ENCODE results near the gene RPS19. TPM values are rescaled to one million over a fixed set of nuclear protein-coding genes. Genes with fewer than 3 reads are reported as not detected.

RPS19 gene
- total and polyA plus RNA-seq, 4 donors: 1,039 to 4,419 (median 1,839) TPM

DNA sequence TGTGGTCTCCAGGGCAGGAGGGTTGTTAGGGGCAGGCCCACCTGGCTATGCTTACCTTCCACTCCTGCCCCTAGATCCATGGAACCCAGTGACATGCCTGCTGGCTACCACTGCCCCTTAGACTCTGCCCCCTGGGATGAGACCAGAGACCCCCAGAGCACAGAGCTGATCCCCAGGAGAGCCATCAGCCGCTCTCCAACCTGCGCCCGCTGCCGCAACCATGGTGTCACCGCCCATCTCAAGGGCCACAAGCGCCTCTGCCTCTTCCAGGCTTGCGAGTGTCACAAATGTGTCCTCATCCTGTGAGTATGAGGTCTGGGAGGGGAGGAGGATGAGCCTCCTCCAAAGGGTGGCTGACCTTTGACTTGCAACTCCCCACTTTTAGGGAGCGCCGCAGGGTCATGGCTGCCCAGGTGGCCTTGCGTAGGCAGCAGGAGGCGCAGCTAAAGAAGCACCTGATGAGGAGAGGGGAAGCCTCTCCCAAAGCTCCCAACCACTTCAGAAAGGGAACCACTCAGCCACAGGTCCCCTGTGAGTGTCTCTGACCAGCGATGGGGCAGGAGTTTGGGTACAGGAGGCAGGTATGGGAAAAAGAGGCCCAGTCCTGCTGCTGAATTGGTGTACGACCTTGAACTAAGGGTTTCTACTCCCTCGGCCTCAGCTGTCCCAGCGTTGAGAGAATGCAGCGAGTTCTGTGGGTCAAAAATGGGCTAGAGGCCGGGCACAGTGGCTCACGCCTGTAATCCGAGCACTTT, 12.5 kb upstream of the RPS19 start:
- Histone ChIP-seq H3K27ac (ENCODE audit: low read depth in 1 of 2, low read length in 1 of 2) (no peak overlapping the region), H3K4me3 (no peak overlapping the region), H3K27me3 (ENCODE audit: control insufficient read depth in 3 of 3, insufficient read depth in 3 of 3, low read length in 2 of 3) (peaks cover 0 to 8% (median under 1%) of the 10 kb centered on the region in 3 donors), H3K9ac (ENCODE audit: insufficient read depth in 1 of 2, low read length in 2 of 2) (no peak overlapping the region), H3K4me1 (ENCODE audit: control insufficient read depth in 5 of 5, insufficient read depth in 5 of 5, low read length in 5 of 5) (no peaks in the 10 kb centered on the region), H3K9me3 (ENCODE audit: control insufficient read depth in 4 of 4, insufficient read depth in 3 of 4, low read length in 3 of 4) (peaks cover 0 to 3% (median 0%) of the 10 kb centered on the region in 4 donors), H3K36me3 (ENCODE audit: control insufficient read depth in 4 of 4, insufficient read depth in 4 of 4, low read length in 4 of 4) (no peaks in the 10 kb centered on the region)
- 91 to 92% methylated on average over 19 of the region's 19 CpGs for WGBS, 2 donors
- TF ChIP-seq, protein P1, sequence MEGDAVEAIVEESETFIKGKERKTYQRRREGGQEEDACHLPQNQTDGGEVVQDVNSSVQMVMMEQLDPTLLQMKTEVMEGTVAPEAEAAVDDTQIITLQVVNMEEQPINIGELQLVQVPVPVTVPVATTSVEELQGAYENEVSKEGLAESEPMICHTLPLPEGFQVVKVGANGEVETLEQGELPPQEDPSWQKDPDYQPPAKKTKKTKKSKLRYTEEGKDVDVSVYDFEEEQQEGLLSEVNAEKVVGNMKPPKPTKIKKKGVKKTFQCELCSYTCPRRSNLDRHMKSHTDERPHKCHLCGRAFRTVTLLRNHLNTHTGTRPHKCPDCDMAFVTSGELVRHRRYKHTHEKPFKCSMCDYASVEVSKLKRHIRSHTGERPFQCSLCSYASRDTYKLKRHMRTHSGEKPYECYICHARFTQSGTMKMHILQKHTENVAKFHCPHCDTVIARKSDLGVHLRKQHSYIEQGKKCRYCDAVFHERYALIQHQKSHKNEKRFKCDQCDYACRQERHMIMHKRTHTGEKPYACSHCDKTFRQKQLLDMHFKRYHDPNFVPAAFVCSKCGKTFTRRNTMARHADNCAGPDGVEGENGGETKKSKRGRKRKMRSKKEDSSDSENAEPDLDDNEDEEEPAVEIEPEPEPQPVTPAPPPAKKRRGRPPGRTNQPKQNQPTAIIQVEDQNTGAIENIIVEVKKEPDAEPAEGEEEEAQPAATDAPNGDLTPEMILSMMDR (IDR thresholded peaks at IDR 0.05; ENCODE audit: control extremely low read depth, extremely low read depth): no peak
- no peak for DNase-seq
- ATAC-seq (ENCODE audit: insufficient read depth, low FRiP score): no peak

DNA sequence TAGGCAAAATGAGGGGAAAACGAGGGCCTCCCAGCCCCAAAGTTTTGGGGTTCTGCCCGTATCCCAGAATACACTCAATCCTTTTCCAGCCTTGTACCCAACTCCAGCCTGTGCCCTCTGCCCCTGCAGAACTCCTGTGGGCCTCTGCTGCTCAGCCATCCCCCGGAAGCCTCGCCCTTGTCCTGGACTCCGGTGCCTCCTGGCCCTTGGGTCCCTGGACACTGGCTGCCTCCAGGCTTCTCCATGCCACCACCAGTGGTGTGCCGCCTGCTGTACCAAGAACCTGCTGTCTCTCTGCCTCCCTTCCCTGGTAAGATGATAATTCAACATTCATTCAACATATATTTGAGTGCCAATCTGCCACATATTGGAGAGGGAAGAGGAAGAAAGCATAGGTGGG, 11.4 kb upstream of the RPS19 start:
- DNase-seq: no peak

DNA sequence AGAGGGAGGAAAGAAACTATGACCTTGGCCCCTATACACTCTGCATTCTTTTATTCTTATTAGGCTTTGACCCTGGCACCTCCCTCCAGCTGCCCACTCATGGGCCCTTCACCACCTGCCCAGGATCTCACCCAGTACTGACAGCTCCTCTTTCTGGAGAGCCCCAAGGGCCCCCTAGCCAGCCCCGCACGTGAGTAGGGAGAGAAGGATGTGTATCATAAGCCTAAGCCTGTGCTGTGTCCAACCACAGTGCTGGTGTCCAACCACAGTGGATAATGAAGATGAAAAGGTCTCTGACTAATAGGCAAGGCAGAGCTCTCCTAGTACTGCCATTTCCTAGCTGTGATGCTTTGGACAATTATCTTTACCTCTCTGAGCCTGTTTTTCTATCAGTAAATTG, 11.0 kb upstream of the RPS19 start:
- no peaks in the 10 kb centered on the region for H3K36me3 ChIP-seq (ENCODE audit: control insufficient read depth in 4 of 4, insufficient read depth in 4 of 4, low read length in 4 of 4)
- H3K4me1 ChIP-seq (ENCODE audit: control insufficient read depth in 5 of 5, insufficient read depth in 5 of 5, low read length in 5 of 5): no peaks in the 10 kb centered on the region
- peaks cover 0 to 3% (median 0%) of the 10 kb centered on the region in 4 donors for H3K9me3 ChIP-seq (ENCODE audit: control insufficient read depth in 4 of 4, insufficient read depth in 3 of 4, low read length in 3 of 4)
- ATAC-seq (ENCODE audit: insufficient read depth, low FRiP score) (no peak), DNase-seq (no peak)
- TF ChIP-seq, protein P1 (IDR thresholded peaks at IDR 0.05; ENCODE audit: control extremely low read depth, extremely low read depth): no peak
- H3K9ac ChIP-seq (ENCODE audit: insufficient read depth in 1 of 2, low read length in 2 of 2): no peak overlapping the region
- H3K27me3 ChIP-seq (ENCODE audit: control insufficient read depth in 3 of 3, insufficient read depth in 3 of 3, low read length in 2 of 3): peaks cover 0 to 6% (median 3%) of the 10 kb centered on the region in 3 donors
- H3K4me3 ChIP-seq: no peak overlapping the region
- no peak overlapping the region for H3K27ac ChIP-seq (ENCODE audit: low read depth in 1 of 2, low read length in 1 of 2)
- 67 to 77% methylated on average over 2 of the region's 2 CpGs for WGBS, 2 donors

More for the DNA sequence above, 11.4 kb upstream of the RPS19 start:
- ATAC-seq (ENCODE audit: insufficient read depth, low FRiP score): no peak
- WGBS, 2 donors: 83 to 94% methylated on average over 6 of the region's 6 CpGs
- Histone ChIP-seq H3K4me1 (ENCODE audit: control insufficient read depth in 5 of 5, insufficient read depth in 5 of 5, low read length in 5 of 5) (no peaks in the 10 kb centered on the region), H3K9ac (ENCODE audit: insufficient read depth in 1 of 2, low read length in 2 of 2) (no peak overlapping the region), H3K36me3 (ENCODE audit: control insufficient read depth in 4 of 4, insufficient read depth in 4 of 4, low read length in 4 of 4) (no peaks in the 10 kb centered on the region), H3K27me3 (ENCODE audit: control insufficient read depth in 3 of 3, insufficient read depth in 3 of 3, low read length in 2 of 3) (peaks cover 0 to 5% (median 5%) of the 10 kb centered on the region in 3 donors), H3K9me3 (ENCODE audit: control insufficient read depth in 4 of 4, insufficient read depth in 3 of 4, low read length in 3 of 4) (peaks cover 0 to 3% (median 0%) of the 10 kb centered on the region in 4 donors), H3K4me3 (no peak overlapping the region), H3K27ac (ENCODE audit: low read depth in 1 of 2, low read length in 1 of 2) (no peak overlapping the region)
- TF ChIP-seq, protein P1 (IDR thresholded peaks at IDR 0.05; ENCODE audit: control extremely low read depth, extremely low read depth): no peak

Measured in lung (tissue), 12 donors.